Ramos (cell line): ENCODE data around the gene CNNM3.

Experiments
- in situ Hi-C: fragments of 300-500 bp; cut with MboI; formaldehyde crosslinking; loops from one replicate; pipeline ENCODE4 v1.14.3; 2022; ENCODE audit warnings: low sequenced_read_pairs; ENCODE audit not compliant: unreplicated experiment

CNNM3 gene

GRCh38 chr2:96838345-96839292 lies 22.6 kb downstream of the CNNM3 start:
- in situ Hi-C loops, result no loop called here

- in situ Hi-C loops, result no loop called here
Measured at GRCh38 chr2:96839293-96839874, 23.3 kb downstream of the CNNM3 start.

GRCh38 chr2:96839875-96840850 lies 24.1 kb downstream of the CNNM3 start:
- in situ Hi-C loops, result no loop called here

DNA sequence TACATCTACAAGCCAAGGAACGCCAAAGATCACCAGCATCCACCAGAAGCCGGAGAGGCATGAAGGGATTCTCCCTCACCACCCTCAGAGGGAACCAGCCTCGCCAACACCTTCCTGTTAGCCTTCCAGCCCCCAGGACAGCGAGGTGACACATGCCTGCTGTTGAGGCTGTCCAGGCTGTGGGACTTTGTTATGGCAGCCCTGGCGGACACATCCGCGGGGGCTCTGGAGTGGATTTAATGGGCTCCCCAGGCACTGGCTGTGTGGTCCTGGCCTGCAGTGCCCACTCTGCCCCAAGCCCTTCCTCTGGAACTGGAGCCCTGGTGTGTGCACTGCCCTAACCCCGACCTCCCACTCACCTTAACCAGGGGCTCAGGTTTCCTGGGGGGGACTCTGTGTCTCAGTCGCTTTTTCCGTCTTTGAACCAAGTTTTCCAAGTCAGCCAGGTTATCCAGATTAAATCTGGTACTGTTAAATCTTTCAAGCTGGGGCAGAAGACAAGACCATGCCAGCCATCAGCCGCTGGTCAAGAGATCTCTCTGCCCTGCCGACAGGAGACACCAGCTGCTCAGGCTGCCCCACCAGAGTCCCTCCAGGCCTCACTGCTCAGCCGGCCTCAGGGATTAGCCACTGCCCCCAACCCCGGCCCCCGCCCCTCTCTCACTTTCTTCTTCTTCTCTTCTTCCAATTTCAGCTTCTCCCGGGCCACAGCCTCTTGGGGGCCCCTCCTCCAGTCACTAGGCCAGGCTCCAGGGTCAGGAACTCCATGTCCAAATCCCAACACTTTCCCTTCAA lies 25.8 kb downstream of the CNNM3 start:
- in situ Hi-C loops, result no loop called here

GRCh38 chr2:96842600-96842999 lies 26.5 kb downstream of the CNNM3 start:
- in situ Hi-C loops, result no loop called here

DNA sequence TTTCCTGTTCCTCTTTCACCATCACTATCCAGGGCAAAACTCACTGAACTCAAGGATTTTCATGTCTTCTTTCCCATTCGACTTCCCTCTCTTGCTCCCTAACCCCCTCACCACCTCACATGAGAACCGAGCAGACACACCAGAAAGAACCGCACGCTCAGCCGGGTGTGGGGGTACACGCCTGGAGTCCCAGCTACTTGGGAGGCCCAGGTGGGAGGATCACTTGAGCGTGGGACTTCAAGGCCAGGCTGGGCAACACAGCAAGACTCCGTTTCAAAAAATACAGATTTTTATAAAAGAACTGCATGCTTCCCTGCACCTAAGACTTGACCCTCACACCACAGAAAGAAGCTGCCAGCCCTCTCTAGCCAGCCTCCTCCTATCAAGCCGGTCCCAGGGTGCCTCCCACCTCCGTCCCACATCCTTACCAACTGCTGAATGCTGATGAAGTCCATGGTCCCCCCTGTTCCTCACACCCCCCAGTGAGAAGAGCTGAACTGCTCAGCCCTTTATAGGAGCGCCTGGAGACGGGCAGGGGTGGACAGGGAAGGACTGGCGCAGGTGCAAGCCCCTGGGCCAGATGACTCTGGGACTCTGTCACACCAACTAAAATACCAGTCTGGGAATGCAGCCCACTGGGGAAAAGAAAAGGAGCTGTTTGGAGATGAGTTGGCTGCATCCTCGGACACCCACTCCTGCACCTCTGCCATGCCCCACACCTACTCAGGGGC lies 27.6 kb downstream of the CNNM3 start, which contains the start of gene ANKRD23:
Gene ANKRD23, minus strand, starts transcription at position 484 of the 731 bp plus-strand sequence. Its CDS starts 29 bp downstream, at position 455.
- in situ Hi-C loops, result no loop called here

GRCh38 chr2:96844405-96844808 lies 28.3 kb downstream of the CNNM3 start:
- in situ Hi-C loops, result no loop called here

GRCh38 chr2:96846825-96847224 lies 30.8 kb downstream of the CNNM3 start:
- in situ Hi-C loops, result no loop called here

GRCh38 chr2:96847586-96847985 lies 31.5 kb downstream of the CNNM3 start:
- in situ Hi-C loops, result no loop called here

DNA sequence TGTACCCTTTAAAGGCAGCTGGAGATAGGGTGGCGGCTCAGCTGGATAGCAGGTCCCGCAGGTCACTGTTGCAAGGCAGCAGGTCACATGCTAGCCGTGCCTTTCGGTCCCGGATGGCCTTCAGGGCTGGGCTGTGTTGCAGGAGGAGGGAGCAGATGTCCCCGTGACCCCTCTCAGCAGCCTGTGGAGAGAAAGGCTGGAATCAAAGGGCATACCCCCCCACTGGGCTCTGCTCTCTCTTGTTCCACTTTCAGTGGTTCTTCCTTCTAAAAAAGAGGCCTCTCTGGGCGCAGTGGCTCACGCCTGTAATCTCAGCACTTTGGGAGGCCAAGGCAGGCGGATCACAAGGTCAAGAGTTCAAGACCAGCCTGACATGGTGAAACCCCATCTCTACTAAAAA lies 32.2 kb downstream of the CNNM3 start:
- in situ Hi-C loops, result no loop called here

DNA sequence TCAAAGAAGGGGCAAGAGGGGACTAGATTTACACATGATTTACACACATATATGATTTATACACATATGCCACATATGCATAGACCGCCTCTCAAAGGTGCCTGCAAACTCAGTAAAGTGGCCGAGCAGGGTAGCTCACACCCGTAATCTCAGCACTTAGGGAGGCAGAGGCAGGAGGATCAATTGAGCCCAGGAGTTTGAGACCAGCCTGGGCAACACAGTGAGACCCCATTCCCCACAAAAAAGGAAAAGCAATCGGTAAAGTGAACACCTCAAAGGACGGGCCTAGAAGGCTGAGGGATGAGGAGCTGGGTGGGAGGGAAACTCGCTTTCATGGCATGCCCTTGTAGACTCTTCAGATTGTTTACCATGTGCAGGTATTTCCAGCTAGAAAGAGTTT lies 36.6 kb downstream of the CNNM3 start:
- in situ Hi-C loops, result no loop called here

- in situ Hi-C loops, result no loop called here
Measured at GRCh38 chr2:96853321-96853720, 37.3 kb downstream of the CNNM3 start.

DNA sequence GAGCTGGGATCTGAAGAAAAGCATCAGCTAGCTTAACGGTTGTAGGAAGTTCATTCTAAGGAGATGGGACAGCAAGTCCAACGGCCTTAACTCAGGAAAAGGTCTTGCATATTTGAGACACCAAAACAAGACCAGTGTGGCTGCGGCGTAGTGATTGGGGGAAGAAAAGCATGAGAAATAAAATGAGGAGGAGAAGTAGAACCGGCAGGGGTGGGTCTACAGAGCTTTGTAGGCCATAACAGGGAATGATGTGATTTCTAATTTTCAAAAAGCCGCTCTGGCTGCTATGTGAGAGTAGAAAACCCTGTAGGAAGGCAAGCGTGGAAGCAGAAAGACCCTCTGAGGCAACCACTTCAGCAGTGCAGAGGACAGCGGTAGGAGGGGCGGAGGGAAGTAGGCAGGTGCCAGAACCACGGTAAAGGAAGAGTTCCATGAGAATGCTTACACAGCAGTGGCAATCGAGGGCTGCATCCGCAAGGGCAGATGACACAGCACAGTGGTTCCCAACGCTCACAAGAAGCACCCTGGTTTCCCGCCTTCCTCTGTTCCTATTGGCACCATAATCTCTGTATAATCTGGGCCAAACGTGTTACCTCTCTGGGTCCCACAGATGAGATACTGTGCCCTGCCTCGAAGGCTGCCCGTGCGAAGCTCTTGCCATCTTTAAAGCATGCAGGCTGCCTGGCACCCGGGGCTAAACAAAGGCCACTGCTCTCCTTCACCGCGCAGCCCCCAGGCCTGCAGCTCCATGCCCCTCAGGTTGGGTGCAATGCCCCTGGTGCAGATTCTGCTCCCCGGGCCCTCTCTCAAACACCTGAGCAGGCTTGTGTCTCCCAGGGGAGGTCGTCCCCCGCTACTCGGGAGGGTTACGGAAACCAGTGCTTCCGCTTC lies 41.0 kb downstream of the CNNM3 start:
- in situ Hi-C loops, result loop anchor here (5.0 kb wide), 1 partner anchor 90 kb away; no protein-coding TSS in a partner anchor

- in situ Hi-C loops, result loop anchor here (5.0 kb wide), 1 partner anchor 89 kb away; no protein-coding TSS in a partner anchor
Measured at GRCh38 chr2:96857667-96858372, 41.8 kb downstream of the CNNM3 start, which contains the start of gene ANKRD39. ANKRD39 (minus strand) TSS chr2:96858016; CDS start chr2:96857987, 29 bp downstream.

- in situ Hi-C loops, result loop anchor here (5.0 kb wide), 1 partner anchor 88 kb away; no protein-coding TSS in a partner anchor
Measured at GRCh38 chr2:96859099-96859649, 43.1 kb downstream of the CNNM3 start.

DNA sequence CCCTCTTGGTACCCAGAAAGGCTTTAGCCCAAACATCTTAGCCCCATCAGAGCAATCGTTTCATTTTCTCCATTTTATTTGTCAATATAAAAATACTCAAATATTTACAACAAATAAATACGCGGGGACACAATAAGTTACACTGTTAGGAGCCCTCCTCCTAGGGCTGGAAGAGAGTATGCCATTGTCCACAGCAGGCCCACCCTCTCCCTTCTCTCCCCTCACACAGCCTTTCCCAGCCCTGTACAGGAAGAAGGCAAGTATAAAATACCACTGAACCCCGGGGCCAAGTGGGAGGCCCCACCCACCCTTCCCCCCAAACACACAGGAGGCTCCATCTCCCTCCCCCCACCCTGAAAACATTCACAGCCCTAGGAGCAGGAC lies 43.6 kb downstream of the CNNM3 start:
- in situ Hi-C loops, result loop anchor here (5.0 kb wide), 1 partner anchor 88 kb away; no protein-coding TSS in a partner anchor
